A673 (cell line): Measurements from ENCODE around the gene JOSD2.

Experiments used
- EZH2 ChIP-seq: fragments of 200-600 bp; sonication (generic); IDR thresholded peaks from 2 replicates; pipeline ENCODE4 v1.6.1; 2017; ENCODE audit warnings: borderline replicate concordance, low read depth, mild to moderate bottlenecking, mixed read lengths, antibody characterized with exemption, low read length; ENCODE audit not compliant: poor library complexity, severe bottlenecking
- TF ChIP-seq, protein P1 (sequence below): fragments of 300-800, 200-600 bp; sonication (generic); conservative IDR thresholded peaks from 2 replicates; pipeline ENCODE4 v1.5.1; 2017; ENCODE audit warnings: low read depth, mild to moderate bottlenecking, antibody characterized with exemption, low read length, moderate library complexity, mixed read lengths

DNA sequence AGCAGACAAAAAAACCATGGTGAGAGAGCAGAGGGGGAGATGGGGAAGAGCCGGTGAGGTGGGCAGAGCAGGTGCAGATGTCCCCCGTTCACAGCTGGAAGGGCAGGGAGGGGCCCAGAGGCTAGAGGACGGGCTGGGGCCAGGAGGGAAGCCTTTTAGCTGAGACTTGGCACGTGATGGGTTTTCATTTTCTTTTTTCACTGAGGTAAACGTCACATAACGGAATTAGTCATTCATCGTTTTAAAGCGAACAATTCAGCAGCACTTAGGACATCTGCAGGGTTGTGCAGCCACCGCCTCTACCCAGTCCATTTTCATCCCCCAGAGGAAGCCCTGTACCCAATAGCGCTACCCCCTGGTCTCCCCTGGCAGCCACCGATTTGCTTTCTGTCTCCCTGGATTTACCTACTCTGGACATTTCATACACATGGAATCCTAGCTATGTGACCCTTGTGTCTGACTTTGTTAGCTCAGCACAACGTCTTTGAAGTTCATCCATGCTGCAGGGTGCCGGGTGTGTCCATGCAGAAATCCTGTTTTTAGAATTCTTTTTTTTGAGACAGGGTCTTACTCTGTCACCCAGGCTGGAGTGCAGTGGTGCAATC is 50.7 kb downstream of the JOSD2 start:
- TF ChIP-seq EZH2, result no peak
- TF ChIP-seq, protein P1, sequence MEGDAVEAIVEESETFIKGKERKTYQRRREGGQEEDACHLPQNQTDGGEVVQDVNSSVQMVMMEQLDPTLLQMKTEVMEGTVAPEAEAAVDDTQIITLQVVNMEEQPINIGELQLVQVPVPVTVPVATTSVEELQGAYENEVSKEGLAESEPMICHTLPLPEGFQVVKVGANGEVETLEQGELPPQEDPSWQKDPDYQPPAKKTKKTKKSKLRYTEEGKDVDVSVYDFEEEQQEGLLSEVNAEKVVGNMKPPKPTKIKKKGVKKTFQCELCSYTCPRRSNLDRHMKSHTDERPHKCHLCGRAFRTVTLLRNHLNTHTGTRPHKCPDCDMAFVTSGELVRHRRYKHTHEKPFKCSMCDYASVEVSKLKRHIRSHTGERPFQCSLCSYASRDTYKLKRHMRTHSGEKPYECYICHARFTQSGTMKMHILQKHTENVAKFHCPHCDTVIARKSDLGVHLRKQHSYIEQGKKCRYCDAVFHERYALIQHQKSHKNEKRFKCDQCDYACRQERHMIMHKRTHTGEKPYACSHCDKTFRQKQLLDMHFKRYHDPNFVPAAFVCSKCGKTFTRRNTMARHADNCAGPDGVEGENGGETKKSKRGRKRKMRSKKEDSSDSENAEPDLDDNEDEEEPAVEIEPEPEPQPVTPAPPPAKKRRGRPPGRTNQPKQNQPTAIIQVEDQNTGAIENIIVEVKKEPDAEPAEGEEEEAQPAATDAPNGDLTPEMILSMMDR, result no peak
